Astrocyte (in vitro differentiated cells and primary cell): Measurements from ENCODE around the gene IL1B.

ENCODE experiments used
- EZH2 ChIP-seq: IDR thresholded peaks from 2 replicates; pipeline ENCODE4 v1.6.1; 2012; ENCODE audit warnings: mild to moderate bottlenecking, low read length, inconsistent platforms; ENCODE audit not compliant: insufficient read depth
- TF ChIP-seq, protein P1 (sequence below): IDR thresholded peaks from 2 replicates; pipeline ENCODE4 v1.5.1; 2011; ENCODE audit warnings: low read depth, mild to moderate bottlenecking, inconsistent platforms, low read length, moderate library complexity; ENCODE audit not compliant: insufficient read depth

DNA sequence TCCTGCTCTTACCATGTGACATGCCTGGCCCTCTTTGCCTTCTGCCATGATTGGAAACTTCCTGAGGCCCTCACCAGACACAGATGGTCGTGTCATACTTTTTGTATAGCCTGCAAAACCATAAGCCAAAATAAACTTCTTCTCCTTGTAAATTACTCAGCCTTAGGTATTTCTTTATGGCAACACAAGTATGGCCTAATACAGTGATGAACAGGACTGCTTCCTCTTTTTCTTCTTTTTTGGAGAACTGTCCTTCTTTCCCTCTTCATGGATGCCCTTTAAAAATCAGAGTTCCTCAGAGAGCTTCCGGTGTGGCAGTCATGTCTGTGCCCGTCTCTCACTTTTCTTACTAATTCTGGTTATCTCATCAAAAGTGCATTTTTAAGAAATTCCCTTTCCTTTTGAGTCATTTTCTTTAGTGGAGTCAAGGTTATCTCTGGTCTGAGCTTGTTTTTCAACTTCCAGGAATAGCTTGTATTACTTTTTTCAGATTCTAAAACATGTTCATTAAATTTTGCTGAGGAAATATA, 43.1 kb downstream of the IL1B start:
- TF ChIP-seq, protein P1, sequence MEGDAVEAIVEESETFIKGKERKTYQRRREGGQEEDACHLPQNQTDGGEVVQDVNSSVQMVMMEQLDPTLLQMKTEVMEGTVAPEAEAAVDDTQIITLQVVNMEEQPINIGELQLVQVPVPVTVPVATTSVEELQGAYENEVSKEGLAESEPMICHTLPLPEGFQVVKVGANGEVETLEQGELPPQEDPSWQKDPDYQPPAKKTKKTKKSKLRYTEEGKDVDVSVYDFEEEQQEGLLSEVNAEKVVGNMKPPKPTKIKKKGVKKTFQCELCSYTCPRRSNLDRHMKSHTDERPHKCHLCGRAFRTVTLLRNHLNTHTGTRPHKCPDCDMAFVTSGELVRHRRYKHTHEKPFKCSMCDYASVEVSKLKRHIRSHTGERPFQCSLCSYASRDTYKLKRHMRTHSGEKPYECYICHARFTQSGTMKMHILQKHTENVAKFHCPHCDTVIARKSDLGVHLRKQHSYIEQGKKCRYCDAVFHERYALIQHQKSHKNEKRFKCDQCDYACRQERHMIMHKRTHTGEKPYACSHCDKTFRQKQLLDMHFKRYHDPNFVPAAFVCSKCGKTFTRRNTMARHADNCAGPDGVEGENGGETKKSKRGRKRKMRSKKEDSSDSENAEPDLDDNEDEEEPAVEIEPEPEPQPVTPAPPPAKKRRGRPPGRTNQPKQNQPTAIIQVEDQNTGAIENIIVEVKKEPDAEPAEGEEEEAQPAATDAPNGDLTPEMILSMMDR = no peak
- TF ChIP-seq EZH2 = no peak
